HG03175 (cell line): Measurements from ENCODE around the gene NCOA6.

ENCODE experiments used
- ATAC-seq: cut with Tn5 transposase; IDR thresholded peaks from one replicate; pipeline ENCODE4 v1.9.1; 2021; ENCODE audit warnings: mild to moderate bottlenecking, moderate library complexity; ENCODE audit not compliant: unreplicated experiment

The NCOA6 gene

GRCh38 chr20:34705397-34706301 is 119.8 kb downstream of the NCOA6 start:
- ATAC-seq = no peak

GRCh38 chr20:34705008-34705396 is 120.4 kb downstream of the NCOA6 start:
- ATAC-seq = no peak

- peak; percentile 67 for ATAC-seq
Measured at GRCh38 chr20:34704177-34705007, 121.1 kb downstream of the NCOA6 start, which contains the start of gene TP53INP2. TSS of gene TP53INP2 (plus strand) at chr20:34704344. CDS start at chr20:34708740, 4,396 bp downstream.

GRCh38 chr20:34703424-34704176 is 121.9 kb downstream of the NCOA6 start:
- ATAC-seq = no peak

- no peak for ATAC-seq
Measured at GRCh38 chr20:34703061-34703423, 122.4 kb downstream of the NCOA6 start.

GRCh38 chr20:34701405-34702085 is 123.9 kb downstream of the NCOA6 start:
- no peak for ATAC-seq

GRCh38 chr20:34693414-34693813 is 132.0 kb downstream of the NCOA6 start:
- no peak for ATAC-seq

GRCh38 chr20:34691838-34692237 is 133.6 kb downstream of the NCOA6 start:
- no peak for ATAC-seq

- no peak for ATAC-seq
Measured at GRCh38 chr20:34689486-34689885, 136.0 kb downstream of the NCOA6 start.

GRCh38 chr20:34683667-34684066 is 141.8 kb downstream of the NCOA6 start:
- no peak for ATAC-seq

GRCh38 chr20:34680586-34681175 is 144.8 kb downstream of the NCOA6 start:
- no peak for ATAC-seq

GRCh38 chr20:34676642-34677373 is 148.6 kb downstream of the NCOA6 start, which contains the start of gene PIGU:
TSS of gene PIGU (minus strand) at chr20:34677092. CDS start at chr20:34677085, 7 bp downstream.
- ATAC-seq = peak; percentile 97

- ATAC-seq = no peak
Measured at GRCh38 chr20:34675993-34676641, 149.3 kb downstream of the NCOA6 start.

GRCh38 chr20:34675561-34675960 is 149.9 kb downstream of the NCOA6 start:
- ATAC-seq = no peak

GRCh38 chr20:34673412-34673811 is 152.0 kb downstream of the NCOA6 start:
- ATAC-seq = no peak

GRCh38 chr20:34669094-34669493 is 156.4 kb downstream of the NCOA6 start:
- no peak for ATAC-seq
